Osteocyte (in vitro differentiated cells): Measurements from ENCODE around the gene SLC5A4. TPM values are rescaled to one million over a fixed set of nuclear protein-coding genes. Genes with fewer than 3 reads are reported as not detected.
"Not testable (repeated sequence)": the region's sequence is repeated elsewhere in the genome, so short reads cannot be mapped to it uniquely, and the experiment has no call there.

Experiments
- DNase-seq: peaks from one replicate; pipeline ENCODE4 v3.0.0; 2021; ENCODE audit warnings: mixed read lengths; ENCODE audit not compliant: unreplicated experiment; ENCODE audit errors: extremely low spot score
- H3K27ac Mint-ChIP-seq: one replicate; pipeline ENCODE4 v1.8.0; 2021; ENCODE audit warnings: mild to moderate bottlenecking, mixed read lengths; ENCODE audit not compliant: unreplicated experiment
- H3K27me3 Mint-ChIP-seq: one replicate; pipeline ENCODE4 v1.8.0; 2021; ENCODE audit warnings: mixed read lengths; ENCODE audit not compliant: unreplicated experiment
- H3K36me3 Mint-ChIP-seq: one replicate; pipeline ENCODE4 v1.8.0; 2021; ENCODE audit warnings: mixed read lengths; ENCODE audit not compliant: unreplicated experiment
- H3K4me1 Mint-ChIP-seq: one replicate; pipeline ENCODE4 v1.8.0; 2021; ENCODE audit warnings: mixed read lengths; ENCODE audit not compliant: unreplicated experiment
- H3K4me3 Mint-ChIP-seq: one replicate; pipeline ENCODE4 v1.8.0; 2021; ENCODE audit warnings: mild to moderate bottlenecking, moderate library complexity, mixed read lengths; ENCODE audit not compliant: unreplicated experiment
- H3K9me3 Mint-ChIP-seq: one replicate; pipeline ENCODE4 v1.8.0; 2021; ENCODE audit warnings: mixed read lengths; ENCODE audit not compliant: unreplicated experiment
- long read RNA-seq: library from polyadenylated mRNA; unstranded; transcript quantifications from one replicate; pipeline ENCODE4 v2.0.0, GENCODE V29; 2021
- total RNA-seq: library from RNA; stranded (reverse); gene quantifications from 2 replicates; pipeline ENCODE4 v1.2.1, GENCODE V29; 2021
- TF ChIP-seq, protein P1 (sequence below): fragments of 200-600 bp; sonication (generic); IDR thresholded peaks from 2 replicates; pipeline ENCODE4 v1.5.0; 2021; ENCODE audit warnings: antibody characterized with exemption, mild to moderate bottlenecking, moderate library complexity

Gene SLC5A4
- total RNA-seq, result not detected in 2 replicates
- long read RNA-seq, result 0 reads

DNA sequence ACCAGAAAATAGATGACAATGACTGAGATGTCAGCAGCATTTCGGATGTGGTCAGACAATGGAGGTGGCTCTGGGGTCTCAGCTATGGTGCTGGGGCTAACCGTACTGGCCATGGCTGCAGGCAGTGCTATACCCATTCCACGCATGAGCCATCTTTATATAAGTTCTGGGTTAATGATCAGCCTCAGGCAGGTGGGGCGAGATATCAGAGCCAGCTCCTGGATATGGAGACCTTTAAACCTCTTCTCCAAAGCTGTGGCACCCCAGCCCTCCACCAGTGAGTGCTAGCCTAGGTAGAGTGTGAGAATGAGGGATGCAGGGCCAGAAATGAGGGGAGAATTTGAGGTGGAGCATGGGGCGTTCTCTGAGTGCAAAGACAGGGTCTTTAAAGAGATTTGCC lies at the start of gene SLC5A4:
TSS of gene SLC5A4 (minus strand) at position 131 of the 400 bp plus-strand sequence. CDS start at position 113, 18 bp downstream.
- TF ChIP-seq, protein P1, sequence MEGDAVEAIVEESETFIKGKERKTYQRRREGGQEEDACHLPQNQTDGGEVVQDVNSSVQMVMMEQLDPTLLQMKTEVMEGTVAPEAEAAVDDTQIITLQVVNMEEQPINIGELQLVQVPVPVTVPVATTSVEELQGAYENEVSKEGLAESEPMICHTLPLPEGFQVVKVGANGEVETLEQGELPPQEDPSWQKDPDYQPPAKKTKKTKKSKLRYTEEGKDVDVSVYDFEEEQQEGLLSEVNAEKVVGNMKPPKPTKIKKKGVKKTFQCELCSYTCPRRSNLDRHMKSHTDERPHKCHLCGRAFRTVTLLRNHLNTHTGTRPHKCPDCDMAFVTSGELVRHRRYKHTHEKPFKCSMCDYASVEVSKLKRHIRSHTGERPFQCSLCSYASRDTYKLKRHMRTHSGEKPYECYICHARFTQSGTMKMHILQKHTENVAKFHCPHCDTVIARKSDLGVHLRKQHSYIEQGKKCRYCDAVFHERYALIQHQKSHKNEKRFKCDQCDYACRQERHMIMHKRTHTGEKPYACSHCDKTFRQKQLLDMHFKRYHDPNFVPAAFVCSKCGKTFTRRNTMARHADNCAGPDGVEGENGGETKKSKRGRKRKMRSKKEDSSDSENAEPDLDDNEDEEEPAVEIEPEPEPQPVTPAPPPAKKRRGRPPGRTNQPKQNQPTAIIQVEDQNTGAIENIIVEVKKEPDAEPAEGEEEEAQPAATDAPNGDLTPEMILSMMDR, result no peak
- no peaks in the 10 kb centered on the region for H3K36me3 Mint-ChIP-seq
- no peak within 1 kb of the TSS for H3K27ac Mint-ChIP-seq
- H3K4me1 Mint-ChIP-seq, result no peaks in the 10 kb centered on the region
- DNase-seq, result no peak
- H3K4me3 Mint-ChIP-seq, result no peak within 1 kb of the TSS
- peaks cover 18% of the 10 kb centered on the region for H3K27me3 Mint-ChIP-seq
- no peaks in the 10 kb centered on the region for H3K9me3 Mint-ChIP-seq

DNA sequence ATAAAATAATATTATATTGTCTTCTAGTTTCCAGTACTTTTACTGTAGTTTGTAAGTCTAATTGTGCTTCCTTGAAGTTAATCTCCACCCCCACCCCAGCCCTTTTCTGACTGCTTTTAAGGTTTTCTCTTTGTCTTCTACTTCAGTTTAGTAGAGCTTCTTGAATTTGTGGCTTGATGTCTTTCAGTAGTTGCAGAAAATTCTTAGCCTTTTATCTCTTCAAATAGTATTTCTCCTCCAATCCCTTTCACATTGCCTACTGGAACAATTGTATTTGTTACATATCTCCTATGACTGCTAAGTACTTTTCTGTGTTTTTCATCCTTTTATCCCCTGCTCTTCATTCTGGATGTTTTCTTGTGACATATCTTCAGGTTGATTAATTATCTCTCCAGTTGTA lies 38.8 kb upstream of the SLC5A4 start:
- not testable (repeated sequence) for H3K4me3 Mint-ChIP-seq, DNase-seq, H3K27me3 Mint-ChIP-seq, H3K27ac Mint-ChIP-seq, H3K4me1 Mint-ChIP-seq, H3K9me3 Mint-ChIP-seq, H3K36me3 Mint-ChIP-seq

DNA sequence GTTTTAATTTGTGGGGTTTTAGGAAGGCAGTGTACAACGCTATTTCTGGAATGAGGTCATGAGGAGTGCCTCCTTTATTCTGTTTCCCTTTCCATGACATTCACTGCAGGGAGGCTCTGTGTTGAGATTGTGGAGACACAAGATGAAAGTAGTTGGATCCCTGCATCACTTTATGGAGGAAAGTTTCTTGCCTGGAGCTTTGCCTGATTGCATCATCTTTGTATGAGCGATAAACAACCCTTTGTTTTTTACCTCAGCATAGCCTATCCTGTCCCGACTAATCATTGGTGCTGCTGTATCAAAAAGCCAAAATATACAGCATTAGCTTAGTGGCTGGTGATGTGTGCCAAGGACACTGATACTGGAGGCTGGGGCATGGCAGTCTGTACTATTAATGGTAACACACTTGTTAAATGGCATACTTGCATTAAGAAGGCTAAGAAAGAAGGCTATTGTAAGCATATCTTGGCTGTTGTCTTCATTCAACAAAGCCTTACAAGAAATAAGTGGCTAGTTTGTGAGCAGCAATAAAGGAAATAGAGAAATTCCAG lies 31.2 kb upstream of the SLC5A4 start:
- TF ChIP-seq, protein P1, result no peak
- H3K4me1 Mint-ChIP-seq, result no peaks in the 10 kb centered on the region

DNA sequence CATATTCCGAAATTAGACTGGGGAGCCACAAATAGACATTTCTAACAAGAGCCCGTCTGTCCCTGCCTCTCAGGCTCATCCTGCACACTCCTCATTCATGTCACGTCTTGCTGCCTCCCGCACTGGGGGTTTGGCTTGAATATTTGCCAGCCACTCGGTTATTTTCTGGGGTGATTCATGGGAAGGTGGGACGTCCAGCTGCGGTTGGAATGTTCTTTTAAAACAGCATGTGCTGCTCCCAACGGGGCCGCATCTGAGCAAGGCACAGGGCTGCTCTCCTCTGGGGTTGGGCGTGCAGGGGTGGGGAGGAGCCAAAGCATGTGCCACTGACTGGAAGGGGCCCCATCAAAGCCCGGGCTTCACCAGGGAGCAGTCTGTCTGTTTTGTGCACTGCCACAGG lies 25.9 kb upstream of the SLC5A4 start:
- Mint-ChIP-seq H3K27ac (no peak overlapping the region), H3K27me3 (peaks cover 21% of the 10 kb centered on the region), H3K36me3 (no peaks in the 10 kb centered on the region), H3K9me3 (no peaks in the 10 kb centered on the region), H3K4me3 (no peak overlapping the region), H3K4me1 (peaks cover 4% of the 10 kb centered on the region)
- TF ChIP-seq, protein P1, result no peak
- no peak for DNase-seq

More for the DNA sequence above, 31.2 kb upstream of the SLC5A4 start:
- H3K9me3 Mint-ChIP-seq, result no peaks in the 10 kb centered on the region
- H3K4me3 Mint-ChIP-seq, result no peak overlapping the region
- DNase-seq, result no peak
- H3K36me3 Mint-ChIP-seq, result no peaks in the 10 kb centered on the region
- no peak overlapping the region for H3K27ac Mint-ChIP-seq
- peaks cover 21% of the 10 kb centered on the region for H3K27me3 Mint-ChIP-seq

DNA sequence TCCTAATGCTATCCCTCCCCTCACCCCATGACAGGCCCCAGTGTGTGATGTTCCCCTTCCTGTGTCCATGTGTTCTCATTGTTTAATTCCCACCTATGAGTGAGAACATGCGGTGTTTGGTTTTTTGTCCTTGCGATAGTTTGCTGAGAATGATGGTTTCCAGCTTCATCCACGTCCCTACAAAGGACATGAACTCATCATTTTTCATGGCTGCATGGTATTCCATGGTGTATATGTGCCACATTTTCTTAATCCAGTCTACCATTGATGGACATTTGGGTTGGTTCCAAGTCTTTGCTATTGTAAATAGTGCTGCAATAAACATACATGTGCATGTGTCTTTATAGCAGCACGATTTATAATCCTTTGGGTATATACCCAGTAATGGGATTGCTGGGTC lies 20.2 kb upstream of the SLC5A4 start:
- H3K4me3 Mint-ChIP-seq, H3K27me3 Mint-ChIP-seq, H3K27ac Mint-ChIP-seq, DNase-seq, H3K9me3 Mint-ChIP-seq, H3K4me1 Mint-ChIP-seq, H3K36me3 Mint-ChIP-seq: not testable (repeated sequence)

DNA sequence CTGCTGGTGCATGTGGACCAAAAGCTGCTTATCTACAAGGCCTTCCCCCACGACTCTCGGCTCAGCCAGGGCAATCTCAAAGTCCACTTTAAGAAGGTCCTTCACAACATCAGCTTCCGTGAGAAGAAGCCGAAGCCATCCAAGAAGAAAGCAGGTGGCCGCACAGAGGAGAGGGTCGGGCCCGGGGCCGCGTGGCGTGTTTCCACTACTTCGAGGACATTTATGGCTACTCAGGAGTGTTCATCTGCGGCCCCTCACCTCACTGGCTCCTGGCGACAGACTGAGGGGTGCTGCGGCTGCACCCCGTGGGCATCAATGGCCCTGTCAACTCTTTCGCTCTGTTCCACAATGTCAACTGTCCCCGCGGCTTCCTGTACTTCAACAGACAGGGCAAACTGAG lies 16.2 kb upstream of the SLC5A4 start:
- H3K4me3 Mint-ChIP-seq, result no peak overlapping the region
- H3K27me3 Mint-ChIP-seq, result peaks cover 2% of the 10 kb centered on the region
- H3K36me3 Mint-ChIP-seq, result no peaks in the 10 kb centered on the region
- H3K27ac Mint-ChIP-seq, result no peak overlapping the region
- peaks cover under 1% of the 10 kb centered on the region for H3K4me1 Mint-ChIP-seq
- TF ChIP-seq, protein P1, result no peak
- H3K9me3 Mint-ChIP-seq, result no peaks in the 10 kb centered on the region
- DNase-seq, result peak; percentile 82
